GM23338 (cell line): ENCODE results near the gene GNMT. TPM values are rescaled to one million over a fixed set of nuclear protein-coding genes. Genes with fewer than 3 reads are reported as not detected.

Experiments
- ATAC-seq: fragments of 200-7000 bp; cut with Tn5 transposase; 3 replicates; pipeline ENCODE4 v1.9.1; 2020
- DNase-seq: peaks from one replicate; pipeline ENCODE4 v3.0.0-alpha.2; 2015; ENCODE audit warnings: low spot score
- H2AFZ ChIP-seq: fragments of 200-600 bp; sonication (generic); 2 replicates; pipeline ENCODE4 v1.8.0; 2016; ENCODE audit warnings: antibody characterized with exemption, mild to moderate bottlenecking, moderate library complexity
- H3F3A ChIP-seq: fragments of 200-600 bp; sonication (generic); replicated peaks from 2 replicates; pipeline ENCODE4 v1.8.0; 2017; ENCODE audit warnings: antibody characterized with exemption, mixed run types, low read depth
- H3K27ac ChIP-seq: fragments of 200-600 bp; sonication (generic); 2 replicates; pipeline ENCODE4 v1.6.1; 2016; ENCODE audit warnings: low read depth
- H3K27me3 ChIP-seq: fragments of 200-600 bp; sonication (generic); 2 replicates; pipeline ENCODE4 v1.8.0; 2016; ENCODE audit warnings: mild to moderate bottlenecking, mixed run types, moderate library complexity; ENCODE audit not compliant: insufficient read depth
- H3K36me3 ChIP-seq: fragments of 200-600 bp; sonication (generic); 2 replicates; pipeline ENCODE4 v1.8.0; 2016; ENCODE audit warnings: mild to moderate bottlenecking; ENCODE audit not compliant: insufficient read depth
- H3K4me1 ChIP-seq: fragments of 200-600 bp; sonication (generic); 2 replicates; pipeline ENCODE4 v1.8.0; 2016; ENCODE audit warnings: mild to moderate bottlenecking, moderate library complexity; ENCODE audit not compliant: insufficient read depth
- H3K4me2 ChIP-seq: fragments of 200-600 bp; sonication (generic); 2 replicates; pipeline ENCODE4 v1.7.1; 2017; ENCODE audit warnings: mixed run types
- H3K4me3 ChIP-seq: fragments of 200-600 bp; sonication (generic); 2 replicates; pipeline ENCODE4 v1.6.1; 2016; ENCODE audit warnings: mixed run types
- H3K79me2 ChIP-seq: fragments of 200-600 bp; sonication (generic); replicated peaks from 2 replicates; pipeline ENCODE4 v1.8.0; 2017; ENCODE audit warnings: mild to moderate bottlenecking; ENCODE audit not compliant: insufficient read depth
- H3K9me2 ChIP-seq: fragments of 200-600 bp; sonication (generic); 2 replicates; pipeline ENCODE4 v1.8.0; 2017; ENCODE audit not compliant: insufficient read depth
- H4K20me1 ChIP-seq: fragments of 200-600 bp; sonication (generic); replicated peaks from 2 replicates; pipeline ENCODE4 v1.8.0; 2017; ENCODE audit warnings: mild to moderate bottlenecking; ENCODE audit not compliant: insufficient read depth
- H3K27ac Mint-ChIP-seq: 2 replicates; pipeline ENCODE4 v1.8.0; 2020; ENCODE audit warnings: inconsistent platforms, mild to moderate bottlenecking, moderate library complexity, mixed read lengths
- H3K27me3 Mint-ChIP-seq: 3 replicates; pipeline ENCODE4 v1.8.0; 2022; ENCODE audit warnings: low read depth, mild to moderate bottlenecking, moderate library complexity, mixed read lengths, inconsistent platforms; ENCODE audit not compliant: insufficient read depth, poor library complexity
- H3K36me3 Mint-ChIP-seq: 3 replicates; pipeline ENCODE4 v1.8.0; 2021; ENCODE audit warnings: low read depth, mild to moderate bottlenecking, inconsistent platforms, moderate library complexity, mixed read lengths
- H3K4me1 Mint-ChIP-seq: 3 replicates; pipeline ENCODE4 v1.8.0; 2020; ENCODE audit warnings: mild to moderate bottlenecking, inconsistent platforms, mixed read lengths
- H3K4me3 Mint-ChIP-seq: 3 replicates; pipeline ENCODE4 v1.8.0; 2021; ENCODE audit warnings: moderate library complexity, mild to moderate bottlenecking, inconsistent platforms, mixed read lengths
- H3K9me3 Mint-ChIP-seq: 3 replicates; pipeline ENCODE4 v1.8.0; 2020; ENCODE audit warnings: moderate library complexity, mild to moderate bottlenecking, inconsistent platforms, mixed read lengths
- CREB1 ChIP-seq: fragments of 250-450 bp; sonication (Bioruptor Pico); IDR thresholded peaks from 2 replicates; pipeline ENCODE4 v1.5.0; 2020; ENCODE audit warnings: low read depth, mild to moderate bottlenecking, moderate library complexity
- POLR2AphosphoS5 ChIP-seq: IDR thresholded peaks from 2 replicates; pipeline ENCODE4 v1.6.1; 2016; ENCODE audit warnings: antibody characterized with exemption, low read depth
- STAT1 ChIP-seq: IDR thresholded peaks from one replicate; pipeline ENCODE4 v1.6.1; 2016; ENCODE audit warnings: antibody characterized with exemption; ENCODE audit not compliant: unreplicated experiment
- ZNF114 ChIP-seq: fragments of 250-450 bp; sonication (Bioruptor Pico); IDR thresholded peaks from 2 replicates; pipeline ENCODE4 v1.5.0; 2020; ENCODE audit warnings: mild to moderate bottlenecking, moderate library complexity
- ZNF331 ChIP-seq: fragments of 250-450 bp; sonication (Bioruptor Pico); IDR thresholded peaks from 2 replicates; pipeline ENCODE4 v1.5.0; 2020; ENCODE audit warnings: low read depth, mild to moderate bottlenecking, moderate library complexity
- polyA plus RNA-seq: library from polyadenylated mRNA; unstranded; fragments of >200 nt; fragmentation: Nextera tagmentation; extraction: Ambion mirVana; gene quantifications from 2 replicates; pipeline ENCODE4 v1.2.1, GENCODE V29; 2016
- total RNA-seq: library from RNA; depleted of rRNA; stranded (reverse); fragments of >200 nt; shearing (Covaris generic); gene quantifications from 2 replicates; pipeline ENCODE4 v1.2.3, GENCODE V29; 2014
- TF ChIP-seq, protein P1 (sequence below): IDR thresholded peaks from 2 replicates; pipeline ENCODE4 v1.6.1; 2016; ENCODE audit warnings: antibody characterized with exemption
- TF ChIP-seq, protein P2 (sequence below): fragments of 250-450 bp; sonication (Bioruptor Pico); IDR thresholded peaks from 2 replicates; pipeline ENCODE4 v1.5.0; 2020; ENCODE audit warnings: mild to moderate bottlenecking, moderate library complexity

Gene GNMT
- total and polyA plus RNA-seq, 2 experiments from 2014 or later = 0.52 TPM; not detected in 1

DNA sequence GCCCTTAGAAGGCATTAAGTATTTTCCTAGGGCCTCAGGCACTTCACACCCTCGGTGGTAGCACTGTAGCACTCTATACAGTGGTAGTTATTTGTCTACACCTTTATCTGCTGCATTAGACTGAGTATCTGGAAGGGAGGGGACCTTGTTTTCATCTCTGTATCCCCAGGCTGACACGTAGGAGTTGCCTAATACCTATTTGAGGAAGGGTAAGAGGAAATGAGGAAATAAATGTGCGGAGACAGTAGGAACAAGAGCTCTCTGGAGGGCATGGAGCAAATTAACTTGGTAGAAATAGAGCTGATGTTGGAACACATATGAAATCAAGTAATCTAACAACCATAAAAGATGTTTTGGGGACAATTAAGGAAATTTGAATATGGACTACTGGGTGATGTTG lies 27.3 kb upstream of the GNMT start:
- Histone ChIP-seq H3K4me3 (no peak overlapping the region), H2AFZ (no peak overlapping the region), H3K4me2 (no peak overlapping the region), H3F3A (peaks cover 33% of the 10 kb centered on the region), H3K36me3 (peaks cover 32% of the 10 kb centered on the region), H3K27me3 (no peaks in the 10 kb centered on the region), H3K4me1 (peaks cover 14% of the 10 kb centered on the region), H3K79me2 (peaks cover 55% of the 10 kb centered on the region), H4K20me1 (peaks cover 22% of the 10 kb centered on the region), H3K27ac (no peak overlapping the region), H3K9me2 (no peaks in the 10 kb centered on the region)
- ATAC-seq (no peak), DNase-seq (no peak)
- peaks cover 19% of the 10 kb centered on the region for H3K27me3 Mint-ChIP-seq
- TF ChIP-seq CREB1 (CRISPR knock-in tag) (no peak), POLR2AphosphoS5 (no peak), ZNF114 (CRISPR knock-in tag) (no peak), STAT1 (no peak), ZNF331 (no peak)
- TF ChIP-seq, protein P1, sequence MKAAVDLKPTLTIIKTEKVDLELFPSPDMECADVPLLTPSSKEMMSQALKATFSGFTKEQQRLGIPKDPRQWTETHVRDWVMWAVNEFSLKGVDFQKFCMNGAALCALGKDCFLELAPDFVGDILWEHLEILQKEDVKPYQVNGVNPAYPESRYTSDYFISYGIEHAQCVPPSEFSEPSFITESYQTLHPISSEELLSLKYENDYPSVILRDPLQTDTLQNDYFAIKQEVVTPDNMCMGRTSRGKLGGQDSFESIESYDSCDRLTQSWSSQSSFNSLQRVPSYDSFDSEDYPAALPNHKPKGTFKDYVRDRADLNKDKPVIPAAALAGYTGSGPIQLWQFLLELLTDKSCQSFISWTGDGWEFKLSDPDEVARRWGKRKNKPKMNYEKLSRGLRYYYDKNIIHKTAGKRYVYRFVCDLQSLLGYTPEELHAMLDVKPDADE = no peak
- TF ChIP-seq, protein P2, sequence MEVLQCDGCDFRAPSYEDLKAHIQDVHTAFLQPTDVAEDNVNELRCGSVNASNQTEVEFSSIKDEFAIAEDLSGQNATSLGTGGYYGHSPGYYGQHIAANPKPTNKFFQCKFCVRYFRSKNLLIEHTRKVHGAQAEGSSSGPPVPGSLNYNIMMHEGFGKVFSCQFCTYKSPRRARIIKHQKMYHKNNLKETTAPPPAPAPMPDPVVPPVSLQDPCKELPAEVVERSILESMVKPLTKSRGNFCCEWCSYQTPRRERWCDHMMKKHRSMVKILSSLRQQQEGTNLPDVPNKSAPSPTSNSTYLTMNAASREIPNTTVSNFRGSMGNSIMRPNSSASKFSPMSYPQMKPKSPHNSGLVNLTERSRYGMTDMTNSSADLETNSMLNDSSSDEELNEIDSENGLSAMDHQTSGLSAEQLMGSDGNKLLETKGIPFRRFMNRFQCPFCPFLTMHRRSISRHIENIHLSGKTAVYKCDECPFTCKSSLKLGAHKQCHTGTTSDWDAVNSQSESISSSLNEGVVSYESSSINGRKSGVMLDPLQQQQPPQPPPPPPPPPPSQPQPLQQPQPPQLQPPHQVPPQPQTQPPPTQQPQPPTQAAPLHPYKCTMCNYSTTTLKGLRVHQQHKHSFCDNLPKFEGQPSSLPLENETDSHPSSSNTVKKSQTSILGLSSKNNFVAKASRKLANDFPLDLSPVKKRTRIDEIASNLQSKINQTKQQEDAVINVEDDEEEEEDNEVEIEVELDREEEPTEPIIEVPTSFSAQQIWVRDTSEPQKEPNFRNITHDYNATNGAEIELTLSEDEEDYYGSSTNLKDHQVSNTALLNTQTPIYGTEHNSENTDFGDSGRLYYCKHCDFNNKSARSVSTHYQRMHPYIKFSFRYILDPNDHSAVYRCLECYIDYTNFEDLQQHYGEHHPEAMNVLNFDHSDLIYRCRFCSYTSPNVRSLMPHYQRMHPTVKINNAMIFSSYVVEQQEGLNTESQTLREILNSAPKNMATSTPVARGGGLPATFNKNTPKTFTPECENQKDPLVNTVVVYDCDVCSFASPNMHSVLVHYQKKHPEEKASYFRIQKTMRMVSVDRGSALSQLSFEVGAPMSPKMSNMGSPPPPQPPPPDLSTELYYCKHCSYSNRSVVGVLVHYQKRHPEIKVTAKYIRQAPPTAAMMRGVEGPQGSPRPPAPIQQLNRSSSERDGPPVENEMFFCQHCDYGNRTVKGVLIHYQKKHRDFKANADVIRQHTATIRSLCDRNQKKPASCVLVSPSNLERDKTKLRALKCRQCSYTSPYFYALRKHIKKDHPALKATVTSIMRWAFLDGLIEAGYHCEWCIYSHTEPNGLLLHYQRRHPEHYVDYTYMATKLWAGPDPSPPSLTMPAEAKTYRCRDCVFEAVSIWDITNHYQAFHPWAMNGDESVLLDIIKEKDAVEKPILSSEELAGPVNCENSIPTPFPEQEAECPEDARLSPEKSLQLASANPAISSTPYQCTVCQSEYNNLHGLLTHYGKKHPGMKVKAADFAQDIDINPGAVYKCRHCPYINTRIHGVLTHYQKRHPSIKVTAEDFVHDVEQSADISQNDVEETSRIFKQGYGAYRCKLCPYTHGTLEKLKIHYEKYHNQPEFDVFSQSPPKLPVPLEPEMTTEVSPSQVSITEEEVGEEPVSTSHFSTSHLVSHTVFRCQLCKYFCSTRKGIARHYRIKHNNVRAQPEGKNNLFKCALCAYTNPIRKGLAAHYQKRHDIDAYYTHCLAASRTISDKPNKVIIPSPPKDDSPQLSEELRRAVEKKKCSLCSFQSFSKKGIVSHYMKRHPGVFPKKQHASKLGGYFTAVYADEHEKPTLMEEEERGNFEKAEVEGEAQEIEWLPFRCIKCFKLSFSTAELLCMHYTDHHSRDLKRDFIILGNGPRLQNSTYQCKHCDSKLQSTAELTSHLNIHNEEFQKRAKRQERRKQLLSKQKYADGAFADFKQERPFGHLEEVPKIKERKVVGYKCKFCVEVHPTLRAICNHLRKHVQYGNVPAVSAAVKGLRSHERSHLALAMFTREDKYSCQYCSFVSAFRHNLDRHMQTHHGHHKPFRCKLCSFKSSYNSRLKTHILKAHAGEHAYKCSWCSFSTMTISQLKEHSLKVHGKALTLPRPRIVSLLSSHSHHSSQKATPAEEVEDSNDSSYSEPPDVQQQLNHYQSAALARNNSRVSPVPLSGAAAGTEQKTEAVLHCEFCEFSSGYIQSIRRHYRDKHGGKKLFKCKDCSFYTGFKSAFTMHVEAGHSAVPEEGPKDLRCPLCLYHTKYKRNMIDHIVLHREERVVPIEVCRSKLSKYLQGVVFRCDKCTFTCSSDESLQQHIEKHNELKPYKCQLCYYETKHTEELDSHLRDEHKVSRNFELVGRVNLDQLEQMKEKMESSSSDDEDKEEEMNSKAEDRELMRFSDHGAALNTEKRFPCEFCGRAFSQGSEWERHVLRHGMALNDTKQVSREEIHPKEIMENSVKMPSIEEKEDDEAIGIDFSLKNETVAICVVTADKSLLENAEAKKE (CRISPR knock-in tag) = no peak
- H3K9me3 Mint-ChIP-seq = no peaks in the 10 kb centered on the region; the same call in 2 of the 3 replicates
- H3K4me1 Mint-ChIP-seq = peaks cover 28% of the 10 kb centered on the region
- 0 out of 2 replicates have a peak overlapping the region, but pooled peaks have one; percentile 1 for H3K27ac Mint-ChIP-seq
- no peak overlapping the region for H3K4me3 Mint-ChIP-seq
- peaks cover 72% of the 10 kb centered on the region for H3K36me3 Mint-ChIP-seq
